ENCODE data around the gene MARK2.
A peak's percentile ranks its signal among the peaks of the same experiment; 100 is the strongest.

DNA sequence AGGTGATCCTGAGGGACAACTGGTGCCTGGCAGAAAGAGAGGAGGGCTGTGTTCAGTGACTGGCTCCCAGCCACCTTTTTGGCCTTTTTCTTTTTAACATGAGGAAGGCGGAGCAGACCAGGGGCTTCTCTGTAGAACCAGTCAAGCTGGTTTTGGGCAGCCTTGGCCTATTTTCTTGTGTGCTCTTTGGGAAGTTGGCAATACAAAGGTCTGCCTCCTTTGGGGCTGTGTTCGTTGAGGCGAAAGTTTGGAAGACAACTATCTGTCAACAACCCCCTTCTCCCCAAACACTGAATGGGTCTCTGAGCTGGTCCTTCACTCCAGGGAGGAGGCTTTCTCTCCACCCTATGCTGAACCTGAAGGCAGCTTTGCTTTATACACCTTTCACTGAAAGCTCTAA is 8.5 kb downstream of the MARK2 start:
- TF ChIP-seq, protein P1, sequence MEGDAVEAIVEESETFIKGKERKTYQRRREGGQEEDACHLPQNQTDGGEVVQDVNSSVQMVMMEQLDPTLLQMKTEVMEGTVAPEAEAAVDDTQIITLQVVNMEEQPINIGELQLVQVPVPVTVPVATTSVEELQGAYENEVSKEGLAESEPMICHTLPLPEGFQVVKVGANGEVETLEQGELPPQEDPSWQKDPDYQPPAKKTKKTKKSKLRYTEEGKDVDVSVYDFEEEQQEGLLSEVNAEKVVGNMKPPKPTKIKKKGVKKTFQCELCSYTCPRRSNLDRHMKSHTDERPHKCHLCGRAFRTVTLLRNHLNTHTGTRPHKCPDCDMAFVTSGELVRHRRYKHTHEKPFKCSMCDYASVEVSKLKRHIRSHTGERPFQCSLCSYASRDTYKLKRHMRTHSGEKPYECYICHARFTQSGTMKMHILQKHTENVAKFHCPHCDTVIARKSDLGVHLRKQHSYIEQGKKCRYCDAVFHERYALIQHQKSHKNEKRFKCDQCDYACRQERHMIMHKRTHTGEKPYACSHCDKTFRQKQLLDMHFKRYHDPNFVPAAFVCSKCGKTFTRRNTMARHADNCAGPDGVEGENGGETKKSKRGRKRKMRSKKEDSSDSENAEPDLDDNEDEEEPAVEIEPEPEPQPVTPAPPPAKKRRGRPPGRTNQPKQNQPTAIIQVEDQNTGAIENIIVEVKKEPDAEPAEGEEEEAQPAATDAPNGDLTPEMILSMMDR (IDR thresholded peaks at IDR 0.05) = peak in 1 of 6 experiments; percentile 5
- no peak for TF ChIP-seq POLR2A (IDR thresholded peaks at IDR 0.05)

All from esophagus squamous epithelium (tissue), 4 donors.